Fibroblast of peridontal ligament (primary cell): ENCODE results near the gene ELANE.

Experiments used
- DNase-seq: peaks from one replicate; pipeline ENCODE4 v3.0.0-alpha.2; 2010; ENCODE audit errors: extremely low read depth

Gene ELANE

GRCh38 chr19:897442-898039 lies 45.4 kb downstream of the ELANE start:
- DNase-seq = no peak

GRCh38 chr19:898663-899062 lies 46.6 kb downstream of the ELANE start:
- DNase-seq = no peak

GRCh38 chr19:899336-900042 lies 47.4 kb downstream of the ELANE start:
- no peak for DNase-seq

- DNase-seq = no peak
Observed at GRCh38 chr19:900043-900301, 47.9 kb downstream of the ELANE start.

GRCh38 chr19:900302-901111 lies 48.4 kb downstream of the ELANE start:
- DNase-seq = no peak

GRCh38 chr19:901216-902092 lies 49.4 kb downstream of the ELANE start:
- DNase-seq = no peak

GRCh38 chr19:902093-902370 lies 49.9 kb downstream of the ELANE start:
- no peak for DNase-seq

- no peak for DNase-seq
Observed at GRCh38 chr19:902446-903226, 50.5 kb downstream of the ELANE start.

GRCh38 chr19:903266-903797 lies 51.2 kb downstream of the ELANE start:
- no peak for DNase-seq

GRCh38 chr19:904545-904944 lies 52.4 kb downstream of the ELANE start:
- DNase-seq = no peak
